Neutrophil (primary cell): Measurements from ENCODE around the gene TOPORS.

Experiments
- H3K27ac ChIP-seq: fragments of 200-600 bp; sonication (generic); 2 replicates; pipeline ENCODE4 v1.5.1; 2016; ENCODE audit warnings: mild to moderate bottlenecking, moderate library complexity
- H3K27me3 ChIP-seq: fragments of 200-600 bp; sonication (generic); 2 replicates; pipeline ENCODE4 v1.6.0; 2016; ENCODE audit warnings: mild to moderate bottlenecking
- H3K36me3 ChIP-seq: fragments of 200-600 bp; sonication (generic); 2 replicates; pipeline ENCODE4 v1.5.1; 2017
- H3K4me1 ChIP-seq, 2 experiments: fragments of 200-600 bp in 1 of 2; sonication (generic) in 1 of 2; 1 replicate in 1 of 2; 2 replicates in 1 of 2; pipeline versions ENCODE4 v1.5.1 to v1.6.1; 2013 to 2016; ENCODE audit warnings: low read depth in 1 of 2, low read length in 1 of 2, mild to moderate bottlenecking in 1 of 2, moderate library complexity in 1 of 2; ENCODE audit not compliant: control insufficient read depth in 1 of 2, insufficient read depth in 1 of 2
- H3K4me3 ChIP-seq, 2 experiments: fragments of 200-600 bp in 1 of 2; sonication (generic) in 1 of 2; 1 replicate in 1 of 2; 2 replicates in 1 of 2; pipeline ENCODE4 v1.5.1; 2013 to 2016; ENCODE audit warnings: low read depth in 1 of 2, low read length in 1 of 2, mild to moderate bottlenecking in 1 of 2, moderate library complexity in 1 of 2
- H3K9me3 ChIP-seq: fragments of 200-600 bp; sonication (generic); 2 replicates; pipeline ENCODE4 v1.5.1; 2016
- CTCF ChIP-seq: fragments of 200-600 bp; sonication (generic); IDR thresholded peaks from 2 replicates; pipeline ENCODE4 v1.5.1; 2016; ENCODE audit warnings: antibody characterized with exemption

The TOPORS gene

GRCh38 chr9:32500768-32501167 is 51.6 kb downstream of the TOPORS start:
- Histone ChIP-seq H3K27ac (no peak overlapping the region), H3K9me3 (no peaks in the 10 kb centered on the region)
- TF ChIP-seq CTCF, result no peak

GRCh38 chr9:32497921-32498320 is 54.5 kb downstream of the TOPORS start:
- H3K27ac ChIP-seq, result no peak overlapping the region
- no peak overlapping the region for H3K4me3 ChIP-seq
- no peaks in the 10 kb centered on the region for H3K27me3 ChIP-seq
- H3K36me3 ChIP-seq, result peaks cover 47% of the 10 kb centered on the region
- H3K9me3 ChIP-seq, result no peaks in the 10 kb centered on the region
- no peak for TF ChIP-seq CTCF
- H3K4me1 ChIP-seq, result peaks cover 3 to 5% of the 10 kb centered on the region in 2 experiments

More at GRCh38 chr9:32500768-32501167, 51.6 kb downstream of the TOPORS start:
- Histone ChIP-seq H3K4me3 (no peak overlapping the region), H3K27me3 (no peaks in the 10 kb centered on the region), H3K36me3 (peaks cover 40% of the 10 kb centered on the region), H3K4me1 (peaks cover 3 to 5% of the 10 kb centered on the region in 2 experiments)

- H3K36me3 ChIP-seq, result peaks cover 66% of the 10 kb centered on the region
- TF ChIP-seq CTCF, result no peak
Observed at GRCh38 chr9:32490601-32491000, 61.8 kb downstream of the TOPORS start.

More at GRCh38 chr9:32490601-32491000, 61.8 kb downstream of the TOPORS start:
- Histone ChIP-seq H3K4me1 (no peaks in the 10 kb centered on the region), H3K27ac (no peak overlapping the region), H3K9me3 (no peaks in the 10 kb centered on the region), H3K27me3 (no peaks in the 10 kb centered on the region), H3K4me3 (no peak overlapping the region)
